Psoas muscle (tissue), 8 donors: ENCODE results near the gene TXNDC2. TPM values are rescaled to one million over a fixed set of nuclear protein-coding genes. Genes with fewer than 3 reads are reported as not detected.

ENCODE experiments used
- ATAC-seq, 4 donors: fragments of 200-7000 bp; cut with Tn5 transposase; one replicate each; pipeline ENCODE4 v1.9.1; 2020; ENCODE audit warnings: moderate library complexity in 3 of 4, mild to moderate bottlenecking in 2 of 4
- DNase-seq, 2 donors: peaks; one replicate each; pipeline ENCODE4 v3.0.0-alpha.2; 2020
- H3K27ac ChIP-seq: fragments of 200-600 bp; one replicate; pipeline ENCODE4 v1.8.0; 2022
- H3K27me3 ChIP-seq, 3 donors: fragments of 200-600 bp in 1 of 3; one replicate each; pipeline versions ENCODE4 v1.6.1 to v1.8.0; 2013 to 2022; ENCODE audit warnings: low read length in 2 of 3, mild to moderate bottlenecking in 2 of 3, moderate library complexity in 1 of 3; ENCODE audit not compliant: insufficient read depth in 3 of 3
- H3K36me3 ChIP-seq, 2 donors: fragments of 200-600 bp in 1 of 2; one replicate each; pipeline versions ENCODE4 v1.6.1 to v1.8.0; 2013 to 2022; ENCODE audit warnings: low read depth in 1 of 2, mild to moderate bottlenecking in 1 of 2, moderate library complexity in 1 of 2; ENCODE audit not compliant: insufficient read depth in 1 of 2
- H3K4me1 ChIP-seq: fragments of 200-600 bp; one replicate; pipeline ENCODE4 v1.8.0; 2022
- H3K4me3 ChIP-seq: fragments of 200-600 bp; one replicate; pipeline ENCODE4 v1.8.0; 2022; ENCODE audit warnings: mild to moderate bottlenecking
- H3K9me3 ChIP-seq: fragments of 200-600 bp; one replicate; pipeline ENCODE4 v1.8.0; 2022
- CTCF ChIP-seq: fragments of 200-600 bp; IDR thresholded peaks from one replicate; pipeline ENCODE4 v1.8.0; 2022; ENCODE audit warnings: antibody characterized with exemption
- WGBS, 3 donors: extraction: QIAGEN DNeasy Blood & Tissue Kit; methylation state at CpG; one replicate each; pipeline versions ENCODE4 v1.1.6 to v1.1.7; 2013; 5-methylcytosine and 5-hydroxymethylcytosine counted together
- intact Hi-C, 2 donors: fragments of 100-400 bp; cut with DNase I; formaldehyde crosslinking; loops; one replicate each; pipeline versions ENCODE4 v1.11.0 to v1.14.2; 2022
- polyA plus RNA-seq, 3 donors: library from polyadenylated mRNA; stranded (reverse); fragments of 200-250 nt; gene quantifications; one replicate each; pipeline ENCODE4 v1.2.3, GENCODE V29; 2013
- total RNA-seq, 4 donors: library from RNA; stranded (reverse); fragmentation: NEBNext Ultra II Directional in 2 of 4; extraction: Animal tissue kit (Norgen Biotek cat#: 25700) in 2 of 4; gene quantifications; one replicate each; pipeline versions ENCODE4 v1.2.1 to v1.2.4, GENCODE V29; 2021 to 2023
- donor health status: healthy with polysubstance abuse.
- donor health status: DM: no; HTN: no; CAD: no; lungs with moderate emphysema.
- donor health status: Bipolar disorder and iron deficiency.
- donor health status: healthy.
- donor health status: DM: yes; HTN: yes; CAD: no.
- donor health status: DM: no; HTN: no; CAD: no.
- donor health status: DM: no; HTN: no; CAD: no.
- donor health status: DM: yes; HTN: yes; CAD: no.

TXNDC2 gene
- total and polyA plus RNA-seq, 7 donors, result 0.04 to 0.19 TPM; not detected in 5

GRCh38 chr18:9871244-9871746, 14.5 kb upstream of the TXNDC2 start:
- no peak overlapping the region for H3K27ac ChIP-seq
- TF ChIP-seq CTCF, result no peak
- ATAC-seq (no peak), DNase-seq (no peak)
- no peak overlapping the region for H3K4me3 ChIP-seq
- no peaks in the 10 kb centered on the region for H3K36me3 ChIP-seq
- peaks cover 6% of the 10 kb centered on the region for H3K4me1 ChIP-seq
- no peaks in the 10 kb centered on the region for H3K27me3 ChIP-seq
- 78 to 87% (median 79%) methylated on average over 6 of the region's 6 CpGs for WGBS, 3 donors
- H3K9me3 ChIP-seq, result no peaks in the 10 kb centered on the region
- intact Hi-C loops, result no loop called here

- TF ChIP-seq CTCF, result no peak
- no peak for ATAC-seq
- Histone ChIP-seq H3K36me3 (no peaks in the 10 kb centered on the region), H3K4me3 (no peak overlapping the region), H3K27me3 (no peaks in the 10 kb centered on the region), H3K27ac (no peak overlapping the region), H3K9me3 (no peaks in the 10 kb centered on the region), H3K4me1 (peaks cover 6% of the 10 kb centered on the region)
- no peak for DNase-seq
- intact Hi-C loops, result no loop called here
Observed at GRCh38 chr18:9872823-9873222, 12.9 kb upstream of the TXNDC2 start.

- Histone ChIP-seq H3K36me3 (no peaks in the 10 kb centered on the region), H3K9me3 (no peaks in the 10 kb centered on the region), H3K4me3 (no peak overlapping the region), H3K27ac (no peak overlapping the region), H3K4me1 (peaks cover 6% of the 10 kb centered on the region), H3K27me3 (no peaks in the 10 kb centered on the region)
- no peak for DNase-seq
- no peak for TF ChIP-seq CTCF
- 98 to 100% (median 100%) methylated on average over 1 of the region's 1 CpG for WGBS, 3 donors
- intact Hi-C loops, result no loop called here
- no peak for ATAC-seq
Observed at GRCh38 chr18:9874728-9875127, 11.0 kb upstream of the TXNDC2 start.

GRCh38 chr18:9876212-9876866, 9.4 kb upstream of the TXNDC2 start:
- ATAC-seq (no peak), DNase-seq (no peak)
- H3K36me3 ChIP-seq, result no peaks in the 10 kb centered on the region
- H3K27ac ChIP-seq, result peak overlapping the region; percentile 17
- H3K4me1 ChIP-seq, result no peaks in the 10 kb centered on the region
- H3K9me3 ChIP-seq, result no peaks in the 10 kb centered on the region
- intact Hi-C loops, result no loop called here
- no peaks in the 10 kb centered on the region for H3K27me3 ChIP-seq
- TF ChIP-seq CTCF, result no peak
- whole genome bisulfite sequencing, 3 donors, result 92 to 97% (median 96%) methylated on average over 2 of the region's 2 CpGs
- H3K4me3 ChIP-seq, result peak overlapping the region; percentile 36
